Aorta (tissue), 5 donors: ENCODE measurements around the gene MMRN1. TPM values are rescaled to one million over a fixed set of nuclear protein-coding genes. Genes with fewer than 3 reads are reported as not detected.
A peak's percentile ranks its signal among the peaks of the same experiment; 100 is the strongest.

Experiments used
- ATAC-seq: fragments of 200-7000 bp; cut with Tn5 transposase; one replicate; pipeline ENCODE4 v1.9.1; 2022; ENCODE audit warnings: moderate library complexity; ENCODE audit not compliant: low FRiP score
- DNase-seq, 2 donors: peaks; one replicate each; pipeline ENCODE4 v3.0.0-alpha.2; 2020
- H3K27ac ChIP-seq, 2 donors: one replicate each; pipeline ENCODE4 v1.5.1; 2013; ENCODE audit warnings: low read length in 2 of 2, mild to moderate bottlenecking in 2 of 2, moderate library complexity in 2 of 2, control low read depth in 1 of 2, inconsistent platforms in 1 of 2, low read depth in 1 of 2
- H3K27me3 ChIP-seq, 2 donors: one replicate each; pipeline ENCODE4 v1.6.1; 2013; ENCODE audit warnings: control low read depth in 1 of 2, low read length in 1 of 2, mild to moderate bottlenecking in 1 of 2, moderate library complexity in 1 of 2; ENCODE audit not compliant: insufficient read depth in 2 of 2, control insufficient read depth in 1 of 2
- H3K36me3 ChIP-seq, 2 donors: one replicate each; pipeline ENCODE4 v1.6.1; 2013; ENCODE audit warnings: control low read depth in 1 of 2, low read length in 1 of 2, mild to moderate bottlenecking in 1 of 2; ENCODE audit not compliant: insufficient read depth in 2 of 2, control insufficient read depth in 1 of 2
- H3K4me1 ChIP-seq, 2 donors: one replicate each; pipeline ENCODE4 v1.6.1; 2013; ENCODE audit warnings: low read length in 2 of 2, control low read depth in 1 of 2, mild to moderate bottlenecking in 1 of 2, moderate library complexity in 1 of 2; ENCODE audit not compliant: insufficient read depth in 2 of 2, control insufficient read depth in 1 of 2
- H3K4me3 ChIP-seq, 2 donors: one replicate each; pipeline ENCODE4 v1.5.1; 2013; ENCODE audit warnings: low read length in 2 of 2, control low read depth in 1 of 2, mild to moderate bottlenecking in 1 of 2
- H3K9me3 ChIP-seq: one replicate; pipeline ENCODE4 v1.6.1; 2013; ENCODE audit warnings: mild to moderate bottlenecking, low read length; ENCODE audit not compliant: control insufficient read depth
- WGBS, 2 donors: extraction: QIAGEN DNeasy Blood & Tissue Kit; methylation state at CpG; one replicate each; pipeline ENCODE4 v1.1.7; 2013; 5-methylcytosine and 5-hydroxymethylcytosine counted together
- intact Hi-C, 2 donors: fragments of 100-400 bp; cut with DNase I; formaldehyde crosslinking; loops; one replicate each; pipeline versions ENCODE4 v1.14.2 to v1.15.0; 2022
- long read RNA-seq, 2 donors: library from polyadenylated mRNA; unstranded; transcript quantifications; one replicate each; pipeline ENCODE4 v2.0.0, GENCODE V29; 2020 to 2021
- polyA plus RNA-seq, 2 donors: library from polyadenylated mRNA; stranded (reverse); fragments of 200-250 nt; gene quantifications; one replicate each; pipeline ENCODE4 v1.2.3, GENCODE V29; 2013
- total RNA-seq, 2 donors: library from RNA; stranded (reverse); fragmentation: NEBNext Ultra II Directional; extraction: Animal tissue kit (Norgen Biotek cat#: 25700); gene quantifications; one replicate each; pipeline ENCODE4 v1.2.1, GENCODE V29; 2021
- donor health status: healthy with polysubstance abuse.
- donor health status: Bipolar disorder and iron deficiency.
- donor health status: DM: no; HTN: no; CAD: no.
- donor health status: DM: no; HTN: no; CAD: no.
- donor health status: DM: yes; HTN: yes; CAD: no.

MMRN1 gene
- total RNA-seq (10 to 100 TPM; 24.5 to 87.0 TPM), polyA plus RNA-seq (under 1 TPM; 0.10 to 0.13 TPM)
- long read RNA-seq, donor 1, partial matches to known transcripts = 28 of 38 reads
- long read RNA-seq, donor 1, other reads (novel, unspliced or antisense) = 9 of 38 reads
- long read RNA-seq, donor 2, full-length matches to known transcripts = 6 of 10 reads
- long read RNA-seq, donor 2, partial matches to known transcripts = 2 of 10 reads
- long read RNA-seq, donor 2, other reads (novel, unspliced or antisense) = 2 of 10 reads

DNA sequence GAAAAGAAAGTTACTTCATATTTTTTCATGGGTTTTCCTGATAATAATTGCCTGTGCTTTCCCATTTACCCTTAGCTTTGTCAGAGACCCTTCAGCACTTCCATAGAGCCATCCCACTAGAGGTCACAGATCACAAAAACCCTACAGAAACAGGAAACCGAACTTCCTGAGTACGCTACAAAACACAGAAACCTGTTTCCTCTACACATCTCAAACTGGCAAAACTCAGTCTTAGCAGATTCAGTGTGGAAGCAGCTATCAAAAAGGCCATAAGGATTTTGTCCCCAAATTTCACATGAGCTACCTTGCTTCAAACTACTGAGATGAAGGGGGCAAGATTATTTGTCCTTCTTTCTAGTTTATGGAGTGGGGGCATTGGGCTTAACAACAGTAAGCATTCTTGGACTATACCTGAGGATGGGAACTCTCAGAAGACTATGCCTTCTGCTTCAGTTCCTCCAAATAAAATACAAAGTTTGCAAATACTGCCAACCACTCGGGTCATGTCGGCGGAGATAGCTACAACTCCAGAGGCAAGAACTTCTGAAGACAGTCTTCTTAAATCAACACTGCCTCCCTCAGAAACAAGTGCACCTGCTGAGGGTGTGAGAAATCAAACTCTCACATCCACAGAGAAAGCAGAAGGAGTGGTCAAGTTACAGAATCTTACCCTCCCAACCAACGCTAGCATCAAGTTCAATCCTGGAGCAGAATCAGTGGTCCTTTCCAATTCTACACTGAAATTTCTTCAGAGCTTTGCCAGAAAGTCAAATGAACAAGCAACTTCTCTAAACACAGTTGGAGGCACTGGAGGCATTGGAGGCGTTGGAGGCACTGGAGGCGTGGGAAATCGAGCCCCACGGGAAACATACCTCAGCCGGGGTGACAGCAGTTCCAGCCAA is at the start of gene MMRN1:
MMRN1 (plus strand) TSS at position 206 of the 902 bp plus-strand sequence; CDS start at position 324, 118 bp downstream.
- Histone ChIP-seq H3K4me3 (no peak within 1 kb of the TSS), H3K27ac (no peak within 1 kb of the TSS), H3K36me3 (no peaks in the 10 kb centered on the region), H3K4me1 (no peaks in the 10 kb centered on the region), H3K27me3 (peaks cover 0 to 1% of the 10 kb centered on the region in 2 donors), H3K9me3 (no peaks in the 10 kb centered on the region)
- WGBS, 2 donors = 47 to 50% methylated on average over 11 of the region's 11 CpGs
- intact Hi-C loops = loop anchor here in 1 of 2 donors (5.0 kb wide), 1 partner anchor 738 kb away; no protein-coding TSS in a partner anchor
- DNase-seq = no peak
- peak; percentile 57 for ATAC-seq

DNA sequence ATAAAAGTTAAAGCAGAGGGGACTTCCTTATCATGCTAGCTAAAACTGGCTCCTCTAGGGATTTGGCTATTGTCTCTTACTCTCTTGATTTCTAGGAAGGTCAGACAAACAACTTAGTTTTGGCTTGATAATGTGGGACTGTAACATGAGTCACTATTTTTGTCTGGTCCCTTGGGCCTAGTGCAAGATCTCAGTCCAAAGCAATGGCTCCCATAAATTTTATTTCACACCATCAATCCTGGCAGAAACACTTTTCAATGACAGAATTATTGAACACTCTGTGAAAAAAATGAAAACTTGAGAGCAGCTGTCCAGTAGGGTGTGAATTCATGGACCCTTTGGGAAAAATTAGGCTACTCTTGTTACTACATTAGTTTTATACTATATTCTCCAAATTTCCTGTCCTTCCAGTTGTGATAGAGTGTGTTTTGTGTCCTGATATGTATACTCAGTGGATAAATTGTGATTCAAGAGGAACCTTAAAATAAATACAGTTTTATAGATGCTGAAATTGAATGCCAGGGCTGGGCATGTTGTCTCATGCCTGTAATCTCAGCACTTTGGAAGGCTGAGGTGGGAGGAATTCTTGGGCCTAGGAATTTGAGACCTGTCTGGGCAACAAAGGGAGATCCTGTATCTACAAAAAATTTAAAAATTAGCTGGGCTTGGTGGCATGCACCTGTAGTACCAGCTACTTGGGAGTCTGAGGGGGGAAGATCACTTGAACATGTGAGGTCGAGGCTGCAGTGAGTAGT is 46.9 kb upstream of the MMRN1 start:
- DNase-seq (no peak), ATAC-seq (no peak)
- Histone ChIP-seq H3K27ac (no peak overlapping the region), H3K27me3 (no peaks in the 10 kb centered on the region), H3K4me3 (no peak overlapping the region), H3K9me3 (no peaks in the 10 kb centered on the region), H3K4me1 (no peaks in the 10 kb centered on the region), H3K36me3 (no peaks in the 10 kb centered on the region)
- intact Hi-C loops = no loop called here
- 92 to 95% methylated on average over 1 of the region's 1 CpG for WGBS, 2 donors

DNA sequence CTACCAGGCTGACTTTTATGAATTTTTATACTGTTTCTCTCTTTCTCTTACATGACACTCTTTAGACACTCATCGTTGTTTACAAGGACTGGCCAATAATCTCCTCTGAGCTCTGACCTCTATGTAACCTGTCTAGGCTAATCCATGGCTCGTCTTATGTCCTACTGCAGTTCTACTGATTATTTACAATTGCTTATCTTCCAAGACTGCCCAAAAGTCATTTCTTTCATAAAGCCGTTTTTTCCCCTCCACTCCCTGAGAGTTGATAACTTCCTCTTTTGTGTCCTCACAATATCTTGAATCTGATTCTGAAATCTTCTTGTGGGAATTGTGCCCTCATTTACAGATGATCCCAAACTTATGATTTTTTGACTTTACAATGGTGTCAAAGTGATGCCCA is 39.4 kb upstream of the MMRN1 start:
- intact Hi-C loops = no loop called here
- Histone ChIP-seq H3K9me3 (peaks cover 2% of the 10 kb centered on the region), H3K4me3 (no peak overlapping the region), H3K27ac (no peak overlapping the region), H3K4me1 (no peaks in the 10 kb centered on the region), H3K36me3 (no peaks in the 10 kb centered on the region), H3K27me3 (no peaks in the 10 kb centered on the region)
- 75 to 83% methylated on average over 3 of the region's 3 CpGs for WGBS, 2 donors
- no peak for ATAC-seq
- no peak for DNase-seq

- H3K36me3 ChIP-seq = no peaks in the 10 kb centered on the region
- no peaks in the 10 kb centered on the region for H3K4me1 ChIP-seq
- no peak overlapping the region for H3K27ac ChIP-seq
- no peak overlapping the region for H3K4me3 ChIP-seq
- intact Hi-C loops = no loop called here
- peaks cover 2% of the 10 kb centered on the region for H3K9me3 ChIP-seq
- ATAC-seq (no peak), DNase-seq (no peak)
- H3K27me3 ChIP-seq = no peaks in the 10 kb centered on the region
- WGBS, 2 donors = 91% methylated on average over 5 of the region's 5 CpGs
Observed at GRCh38 chr4:89860971-89861370, 33.7 kb upstream of the MMRN1 start.

DNA sequence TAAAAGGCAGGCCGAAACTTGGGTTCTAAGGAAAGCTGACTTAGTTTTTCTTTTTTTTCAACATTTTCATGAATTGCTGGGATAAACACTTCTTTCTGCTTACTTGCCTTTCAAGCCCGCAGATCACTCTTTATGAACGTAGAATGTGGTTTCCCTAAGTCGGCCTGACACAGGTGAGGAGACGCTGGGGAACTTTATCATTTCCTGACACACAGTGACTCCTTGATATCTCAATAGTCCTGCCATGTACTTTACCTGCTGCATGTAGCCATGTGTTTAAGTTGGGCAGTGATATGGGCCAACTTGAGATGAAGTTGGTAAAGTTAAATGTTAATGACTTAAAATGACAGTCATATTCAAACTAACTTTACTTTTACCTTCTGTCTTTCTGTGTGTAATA is 31.1 kb upstream of the MMRN1 start:
- H3K27me3 ChIP-seq = no peaks in the 10 kb centered on the region
- H3K9me3 ChIP-seq = no peaks in the 10 kb centered on the region
- 79 to 86% methylated on average over 5 of the region's 5 CpGs for WGBS, 2 donors
- H3K4me3 ChIP-seq = no peak overlapping the region
- H3K36me3 ChIP-seq = no peaks in the 10 kb centered on the region
- no peak for DNase-seq
- intact Hi-C loops = no loop called here
- no peaks in the 10 kb centered on the region for H3K4me1 ChIP-seq
- no peak for ATAC-seq
- H3K27ac ChIP-seq = no peak overlapping the region

- Histone ChIP-seq H3K27ac (no peak overlapping the region), H3K4me3 (no peak overlapping the region), H3K9me3 (no peaks in the 10 kb centered on the region), H3K27me3 (no peaks in the 10 kb centered on the region), H3K36me3 (no peaks in the 10 kb centered on the region), H3K4me1 (no peaks in the 10 kb centered on the region)
- ATAC-seq (no peak), DNase-seq (no peak)
- intact Hi-C loops = no loop called here
Observed at GRCh38 chr4:89868276-89868675, 26.4 kb upstream of the MMRN1 start.

GRCh38 chr4:89868999-89869589 is 25.6 kb upstream of the MMRN1 start:
- intact Hi-C loops = no loop called here
- Histone ChIP-seq H3K27ac (no peak overlapping the region), H3K9me3 (no peaks in the 10 kb centered on the region), H3K4me1 (no peaks in the 10 kb centered on the region), H3K27me3 (no peaks in the 10 kb centered on the region), H3K36me3 (no peaks in the 10 kb centered on the region), H3K4me3 (no peak overlapping the region)
- 52 to 53% methylated on average over 2 of the region's 2 CpGs for WGBS, 2 donors
- ATAC-seq (no peak), DNase-seq (no peak)

DNA sequence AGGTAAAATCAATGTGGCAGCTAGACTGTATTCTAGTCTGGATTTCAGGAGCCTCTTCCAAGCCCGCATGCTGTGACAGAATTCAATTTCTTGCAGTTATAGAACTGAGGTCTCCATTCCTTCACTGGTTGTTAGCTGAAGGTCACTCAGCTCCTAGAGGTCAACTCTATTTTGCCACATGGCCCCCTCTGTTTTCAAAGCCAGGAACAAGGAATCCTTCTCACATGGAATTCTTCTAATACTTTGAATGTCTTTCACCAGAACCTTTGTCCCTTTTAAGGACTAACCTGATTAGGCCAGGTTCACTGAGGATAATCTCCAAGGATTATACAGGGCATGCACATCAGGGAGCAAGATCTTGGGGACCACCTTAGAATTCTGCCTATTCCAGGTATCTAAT is 23.4 kb upstream of the MMRN1 start:
- DNase-seq (no peak), ATAC-seq (no peak)
- Histone ChIP-seq H3K36me3 (no peaks in the 10 kb centered on the region), H3K27me3 (no peaks in the 10 kb centered on the region), H3K27ac (no peak overlapping the region), H3K4me1 (no peaks in the 10 kb centered on the region), H3K4me3 (no peak overlapping the region), H3K9me3 (no peaks in the 10 kb centered on the region)
- 82 to 93% methylated on average over 1 of the region's 1 CpG for WGBS, 2 donors
- intact Hi-C loops = no loop called here
